Measurements from ENCODE around the gene IMPA2. TPM values are rescaled to one million over a fixed set of nuclear protein-coding genes. Genes with fewer than 3 reads are reported as not detected.
A peak's percentile ranks its signal among the peaks of the same experiment; 100 is the strongest.

Gene IMPA2
- total RNA-seq, 2 donors from 2014 or later: 269 to 446 TPM

- no peak for ATAC-seq
- TF ChIP-seq, protein P1, sequence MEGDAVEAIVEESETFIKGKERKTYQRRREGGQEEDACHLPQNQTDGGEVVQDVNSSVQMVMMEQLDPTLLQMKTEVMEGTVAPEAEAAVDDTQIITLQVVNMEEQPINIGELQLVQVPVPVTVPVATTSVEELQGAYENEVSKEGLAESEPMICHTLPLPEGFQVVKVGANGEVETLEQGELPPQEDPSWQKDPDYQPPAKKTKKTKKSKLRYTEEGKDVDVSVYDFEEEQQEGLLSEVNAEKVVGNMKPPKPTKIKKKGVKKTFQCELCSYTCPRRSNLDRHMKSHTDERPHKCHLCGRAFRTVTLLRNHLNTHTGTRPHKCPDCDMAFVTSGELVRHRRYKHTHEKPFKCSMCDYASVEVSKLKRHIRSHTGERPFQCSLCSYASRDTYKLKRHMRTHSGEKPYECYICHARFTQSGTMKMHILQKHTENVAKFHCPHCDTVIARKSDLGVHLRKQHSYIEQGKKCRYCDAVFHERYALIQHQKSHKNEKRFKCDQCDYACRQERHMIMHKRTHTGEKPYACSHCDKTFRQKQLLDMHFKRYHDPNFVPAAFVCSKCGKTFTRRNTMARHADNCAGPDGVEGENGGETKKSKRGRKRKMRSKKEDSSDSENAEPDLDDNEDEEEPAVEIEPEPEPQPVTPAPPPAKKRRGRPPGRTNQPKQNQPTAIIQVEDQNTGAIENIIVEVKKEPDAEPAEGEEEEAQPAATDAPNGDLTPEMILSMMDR (IDR thresholded peaks at IDR 0.05): no peak
- TF ChIP-seq POLR2A (IDR thresholded peaks at IDR 0.05): no peak
- intact Hi-C loops (cut with DNase I): no loop called here
- H3K36me3 ChIP-seq (replicated peaks in 1 of 2; ENCODE audit: insufficient read depth in 1 of 2, low read depth in 2 of 2): no peaks in the 10 kb centered on the region
- DNase-seq: peak in 1 of 4 donors; percentile 10
- H3K4me1 ChIP-seq: peaks cover 100% of the 10 kb centered on the region
- peak overlapping the region; percentile 85 to 98 (median 93) for H3K27ac ChIP-seq
- no peaks in the 10 kb centered on the region for H3K27me3 ChIP-seq
- H3K9me3 ChIP-seq: no peaks in the 10 kb centered on the region
- 44 to 52% methylated on average over 10 to 12 of the region's 12 CpGs for WGBS, 2 donors
- H3K4me3 ChIP-seq: no peak overlapping the region
These were observed 10.9 kb downstream of the IMPA2 start for GRCh38 chr18:11992096-11992790.

DNA sequence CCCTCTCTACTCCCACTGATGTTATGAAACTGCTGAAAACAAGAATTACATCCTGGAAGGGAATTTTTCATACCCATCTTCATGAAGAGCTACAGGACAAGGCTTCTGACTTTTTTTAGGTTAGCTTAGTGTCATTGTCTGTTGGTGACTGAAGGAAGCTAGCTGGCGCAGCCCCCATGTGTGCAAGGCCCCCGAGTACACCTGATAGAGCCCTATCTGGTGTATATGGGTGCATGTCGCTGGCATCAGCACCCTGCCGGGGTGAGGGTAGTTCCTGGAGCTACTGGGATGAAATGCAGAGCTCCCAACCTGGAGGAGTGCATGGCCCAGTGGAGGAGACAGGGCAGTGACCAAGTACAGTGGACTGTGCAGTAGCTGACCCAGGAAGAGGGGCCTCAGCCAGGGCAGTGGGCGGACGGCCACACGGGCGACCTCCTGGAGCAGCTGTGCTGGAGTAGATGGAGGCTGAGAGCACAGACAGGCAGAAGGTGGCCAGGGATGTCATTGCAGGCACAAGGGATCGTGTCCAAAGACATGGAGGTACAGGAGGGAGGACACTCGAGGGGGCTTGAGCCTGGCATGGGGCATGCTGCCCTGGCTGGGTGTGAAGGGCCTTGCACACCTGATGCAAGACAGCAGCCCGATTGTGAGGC lies 12.1 kb downstream of the IMPA2 start:
- intact Hi-C loops (cut with DNase I): no loop called here
- Histone ChIP-seq H3K27ac (peak overlapping the region; percentile 85 to 98 (median 93)), H3K27me3 (no peaks in the 10 kb centered on the region), H3K9me3 (no peaks in the 10 kb centered on the region), H3K4me3 (no peak overlapping the region), H3K4me1 (peaks cover 100% of the 10 kb centered on the region), H3K36me3 (replicated peaks in 1 of 2; ENCODE audit: insufficient read depth in 1 of 2, low read depth in 2 of 2) (no peaks in the 10 kb centered on the region)
- WGBS, 2 donors: 66 to 82% methylated on average over 6 to 11 of the region's 11 CpGs
- DNase-seq: no peak
- ATAC-seq: no peak
- TF ChIP-seq POLR2A (IDR thresholded peaks at IDR 0.05): no peak

DNA sequence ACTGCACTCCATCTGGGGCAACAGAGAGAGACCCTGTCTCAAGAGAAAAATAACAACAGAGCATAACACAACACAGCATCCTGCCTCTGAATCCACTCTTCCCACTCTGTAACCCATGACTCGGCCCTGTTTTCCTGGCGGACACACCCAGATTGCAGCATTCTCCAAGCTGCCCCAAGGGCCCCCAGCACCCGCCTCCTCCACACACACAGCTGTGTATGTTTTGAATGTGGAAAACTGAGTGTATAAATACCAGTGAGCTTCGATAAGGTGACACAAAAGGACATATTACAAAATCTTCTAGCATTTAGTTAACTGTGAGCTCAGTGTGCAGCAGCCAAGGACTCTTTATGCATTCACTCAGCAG lies 13.0 kb downstream of the IMPA2 start:
- peak; percentile 33 for ATAC-seq

GRCh38 chr18:11994703-11995444 lies 13.6 kb downstream of the IMPA2 start:
- ATAC-seq: peak; percentile 7
- TF ChIP-seq, protein P1 (IDR thresholded peaks at IDR 0.05): no peak
- no peak for TF ChIP-seq POLR2A (IDR thresholded peaks at IDR 0.05)
- no peaks in the 10 kb centered on the region for H3K36me3 ChIP-seq (replicated peaks in 1 of 2; ENCODE audit: insufficient read depth in 1 of 2, low read depth in 2 of 2)
- 6 to 16% methylated on average over 9 to 11 of the region's 11 CpGs for WGBS, 2 donors
- peak in 2 of 4 donors; percentile 57 to 75 for DNase-seq
- H3K27ac ChIP-seq: peak overlapping the region; percentile 85 to 98 (median 93)
- no peaks in the 10 kb centered on the region for H3K9me3 ChIP-seq
- no peaks in the 10 kb centered on the region for H3K27me3 ChIP-seq
- intact Hi-C loops (cut with DNase I): no loop called here
- H3K4me1 ChIP-seq: peaks cover 98% of the 10 kb centered on the region
- no peak overlapping the region for H3K4me3 ChIP-seq

More for the DNA sequence above, 13.0 kb downstream of the IMPA2 start:
- 7 to 21% methylated on average over 4 of the region's 4 CpGs for WGBS, 2 donors
- no peak overlapping the region for H3K4me3 ChIP-seq
- no peaks in the 10 kb centered on the region for H3K9me3 ChIP-seq
- H3K27me3 ChIP-seq: no peaks in the 10 kb centered on the region
- peak in 1 of 3 donors; percentile 25 for TF ChIP-seq POLR2A (IDR thresholded peaks at IDR 0.05)
- TF ChIP-seq, protein P1 (IDR thresholded peaks at IDR 0.05): peak in 3 of 7 experiments; percentile 7 to 35 (median 32)
- DNase-seq: peak in 3 of 4 donors; percentile 70 to 87 (median 84)
- no peaks in the 10 kb centered on the region for H3K36me3 ChIP-seq (replicated peaks in 1 of 2; ENCODE audit: insufficient read depth in 1 of 2, low read depth in 2 of 2)
- peaks cover 98% of the 10 kb centered on the region for H3K4me1 ChIP-seq
- intact Hi-C loops (cut with DNase I): no loop called here
- peak overlapping the region; percentile 85 to 98 (median 93) for H3K27ac ChIP-seq

All from body of pancreas (tissue), 4 donors.